Activated B cell treated with CpG ODN at 0.5 μM for 24 hours (primary cell): ENCODE measurements around the gene ZSWIM5. TPM values are rescaled to one million over a fixed set of nuclear protein-coding genes. Genes with fewer than 3 reads are reported as not detected.
"Not testable (repeated sequence)": the region's sequence is repeated elsewhere in the genome, so short reads cannot be mapped to it uniquely, and the experiment has no call there.

Source experiments
- ATAC-seq: fragments of 200-7000 bp; cut with Tn5 transposase; one replicate; pipeline ENCODE4 v1.10.0; 2021; ENCODE audit warnings: low read depth, mild to moderate bottlenecking, moderate library complexity
- CTCF ChIA-PET: fragments of 350-600 bp; sonication (Branson Sonifier 250); formaldehyde crosslinking; loops from one replicate; lab custom pipeline; 2021; ENCODE audit warnings: antibody characterized with exemption; lab: Charles Lee
- POLR2A ChIA-PET: fragments of 350-600 bp; sonication (Branson Sonifier 250); formaldehyde crosslinking; loops from one replicate; lab custom pipeline; 2021; ENCODE audit warnings: antibody characterized with exemption; lab: Charles Lee
- DNase-seq: peaks from one replicate; pipeline ENCODE4 v3.0.0; 2022
- H3K27ac Mint-ChIP-seq: one replicate; pipeline ENCODE4 v1.8.0; 2020; ENCODE audit warnings: mixed read lengths
- H3K27me3 Mint-ChIP-seq: one replicate; pipeline ENCODE4 v1.8.0; 2021; ENCODE audit warnings: mixed read lengths
- H3K36me3 Mint-ChIP-seq: one replicate; pipeline ENCODE4 v1.8.0; 2021; ENCODE audit warnings: low read depth, mixed read lengths
- H3K4me1 Mint-ChIP-seq: one replicate; pipeline ENCODE4 v1.8.0; 2021; ENCODE audit warnings: mixed read lengths
- H3K4me3 Mint-ChIP-seq: one replicate; pipeline ENCODE4 v1.8.0; 2020; ENCODE audit warnings: mild to moderate bottlenecking, mixed read lengths
- H3K9me3 Mint-ChIP-seq: one replicate; pipeline ENCODE4 v1.8.0; 2020; ENCODE audit warnings: mixed read lengths
- intact Hi-C: fragments of 100-400 bp; cut with micrococcal nuclease; formaldehyde crosslinking; loops from one replicate; pipeline ENCODE4 v1.15.1; 2024
- total RNA-seq: library from RNA; stranded (reverse); gene quantifications from 2 replicates; pipeline ENCODE4 v1.2.3, GENCODE V29; 2022
- TF ChIP-seq, protein P1 (sequence below): fragments of 200-600 bp; IDR thresholded peaks from one replicate; pipeline ENCODE4 v1.8.0; 2022; ENCODE audit warnings: antibody characterized with exemption, mild to moderate bottlenecking

ZSWIM5 gene
- total RNA-seq, 1 donor from 2014 or later = 1.6 TPM

DNA sequence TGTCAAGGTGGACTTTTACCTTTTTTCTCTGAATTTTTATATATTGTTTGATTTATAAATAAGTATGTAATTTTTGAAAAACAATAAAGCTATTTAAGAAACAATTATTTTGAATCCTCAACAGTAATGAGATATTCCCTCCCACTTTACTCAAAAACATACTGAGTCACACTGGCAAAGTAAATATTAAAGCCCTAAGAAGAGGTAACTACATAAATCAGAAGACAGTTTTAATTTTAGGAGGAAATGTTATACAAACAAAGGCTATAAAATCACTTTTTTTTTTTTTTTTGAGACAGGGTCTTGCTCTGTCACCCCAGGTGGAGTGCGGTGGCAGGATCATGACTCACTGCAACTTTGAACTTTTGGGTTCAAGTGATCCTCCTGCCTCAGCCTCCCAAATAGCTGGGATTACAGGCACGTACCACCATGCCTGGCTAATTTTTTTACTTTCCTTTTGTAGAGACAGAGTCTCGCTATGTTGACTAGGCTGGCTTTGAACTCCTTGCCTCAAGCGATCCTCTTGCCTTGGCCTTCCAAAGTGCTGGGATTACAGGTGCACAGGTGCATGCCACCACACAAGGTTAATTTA, 36.2 kb downstream of the ZSWIM5 start:
- Mint-ChIP-seq H3K36me3 (no peaks in the 10 kb centered on the region), H3K27ac (no peak overlapping the region), H3K4me3 (no peak overlapping the region), H3K9me3 (no peaks in the 10 kb centered on the region), H3K27me3 (peaks cover 1% of the 10 kb centered on the region), H3K4me1 (no peaks in the 10 kb centered on the region)
- ATAC-seq (no peak), DNase-seq (no peak)
- POLR2A ChIA-PET = no interaction called here
- intact Hi-C loops = no loop called here
- CTCF ChIA-PET = no interaction called here
- TF ChIP-seq, protein P1, sequence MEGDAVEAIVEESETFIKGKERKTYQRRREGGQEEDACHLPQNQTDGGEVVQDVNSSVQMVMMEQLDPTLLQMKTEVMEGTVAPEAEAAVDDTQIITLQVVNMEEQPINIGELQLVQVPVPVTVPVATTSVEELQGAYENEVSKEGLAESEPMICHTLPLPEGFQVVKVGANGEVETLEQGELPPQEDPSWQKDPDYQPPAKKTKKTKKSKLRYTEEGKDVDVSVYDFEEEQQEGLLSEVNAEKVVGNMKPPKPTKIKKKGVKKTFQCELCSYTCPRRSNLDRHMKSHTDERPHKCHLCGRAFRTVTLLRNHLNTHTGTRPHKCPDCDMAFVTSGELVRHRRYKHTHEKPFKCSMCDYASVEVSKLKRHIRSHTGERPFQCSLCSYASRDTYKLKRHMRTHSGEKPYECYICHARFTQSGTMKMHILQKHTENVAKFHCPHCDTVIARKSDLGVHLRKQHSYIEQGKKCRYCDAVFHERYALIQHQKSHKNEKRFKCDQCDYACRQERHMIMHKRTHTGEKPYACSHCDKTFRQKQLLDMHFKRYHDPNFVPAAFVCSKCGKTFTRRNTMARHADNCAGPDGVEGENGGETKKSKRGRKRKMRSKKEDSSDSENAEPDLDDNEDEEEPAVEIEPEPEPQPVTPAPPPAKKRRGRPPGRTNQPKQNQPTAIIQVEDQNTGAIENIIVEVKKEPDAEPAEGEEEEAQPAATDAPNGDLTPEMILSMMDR = no peak

DNA sequence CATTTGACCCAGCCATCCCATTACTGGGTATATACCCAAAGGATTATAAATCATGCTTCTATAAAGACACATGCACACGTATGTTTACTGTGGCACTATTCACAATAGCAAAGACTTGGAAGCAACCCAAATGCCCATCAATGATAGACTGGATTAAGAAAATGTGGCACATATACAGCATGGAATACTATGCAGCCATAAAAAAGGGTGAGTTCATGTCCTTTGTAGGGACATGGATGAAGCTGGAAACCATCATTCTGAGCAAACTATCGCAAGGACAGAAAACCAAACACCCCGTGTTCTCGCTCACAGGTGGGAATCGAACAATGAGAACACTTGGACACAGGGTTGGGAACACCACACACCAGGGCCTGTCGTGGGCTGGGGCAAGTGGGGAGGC, 38.5 kb downstream of the ZSWIM5 start:
- H3K4me1 Mint-ChIP-seq, H3K27ac Mint-ChIP-seq, H3K4me3 Mint-ChIP-seq, H3K36me3 Mint-ChIP-seq, ATAC-seq, DNase-seq, H3K9me3 Mint-ChIP-seq, POLR2A ChIA-PET, intact Hi-C loops, CTCF ChIA-PET: not testable (repeated sequence)
- peaks cover 12% of the 10 kb centered on the region for H3K27me3 Mint-ChIP-seq

DNA sequence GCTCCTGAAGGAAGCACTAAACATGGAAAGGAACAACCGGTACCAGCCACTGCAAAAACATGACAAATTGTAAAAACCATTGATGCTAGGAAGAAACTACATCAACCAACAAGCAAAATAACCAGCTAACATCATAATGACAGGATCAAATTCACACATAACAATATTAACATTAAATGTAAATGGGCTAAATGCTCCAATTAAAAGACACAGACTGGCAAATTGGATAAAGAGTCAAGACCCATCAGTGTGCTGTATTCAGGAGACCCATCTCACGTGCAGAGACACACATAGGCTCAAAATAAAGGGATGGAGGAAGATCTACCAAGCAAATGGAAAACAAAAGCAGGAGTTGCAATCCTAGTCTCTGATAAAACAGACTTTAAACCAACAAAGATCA, 42.1 kb downstream of the ZSWIM5 start:
- H3K36me3 Mint-ChIP-seq, intact Hi-C loops: not testable (repeated sequence)

DNA sequence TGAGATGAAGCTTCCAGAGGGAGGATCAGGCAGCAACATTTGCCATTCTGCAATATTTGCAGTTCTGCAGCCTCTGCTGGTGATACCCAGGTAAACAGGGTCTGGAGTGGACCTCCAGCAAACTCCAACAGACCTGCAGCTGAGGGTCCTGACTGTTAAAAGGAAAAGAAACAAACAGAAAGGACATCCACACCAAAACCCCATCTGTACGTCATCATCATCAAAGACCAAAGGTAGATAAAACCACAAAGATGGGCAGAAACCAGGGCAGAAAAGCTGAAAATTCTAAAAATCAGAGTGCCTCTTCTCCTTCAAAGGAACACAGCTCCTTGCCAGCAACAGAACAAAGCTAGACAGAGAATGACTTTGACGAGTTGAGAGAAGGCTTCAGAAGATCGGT, 43.3 kb downstream of the ZSWIM5 start:
- DNase-seq, H3K27ac Mint-ChIP-seq, ATAC-seq, H3K9me3 Mint-ChIP-seq, H3K4me1 Mint-ChIP-seq, intact Hi-C loops, CTCF ChIA-PET, H3K36me3 Mint-ChIP-seq, H3K4me3 Mint-ChIP-seq, POLR2A ChIA-PET: not testable (repeated sequence)
- H3K27me3 Mint-ChIP-seq = peaks cover 21% of the 10 kb centered on the region

More for the DNA sequence above, 42.1 kb downstream of the ZSWIM5 start:
- H3K4me1 Mint-ChIP-seq, DNase-seq, ATAC-seq, H3K4me3 Mint-ChIP-seq, POLR2A ChIA-PET, H3K9me3 Mint-ChIP-seq, CTCF ChIA-PET, H3K27ac Mint-ChIP-seq: not testable (repeated sequence)
- peaks cover 21% of the 10 kb centered on the region for H3K27me3 Mint-ChIP-seq

DNA sequence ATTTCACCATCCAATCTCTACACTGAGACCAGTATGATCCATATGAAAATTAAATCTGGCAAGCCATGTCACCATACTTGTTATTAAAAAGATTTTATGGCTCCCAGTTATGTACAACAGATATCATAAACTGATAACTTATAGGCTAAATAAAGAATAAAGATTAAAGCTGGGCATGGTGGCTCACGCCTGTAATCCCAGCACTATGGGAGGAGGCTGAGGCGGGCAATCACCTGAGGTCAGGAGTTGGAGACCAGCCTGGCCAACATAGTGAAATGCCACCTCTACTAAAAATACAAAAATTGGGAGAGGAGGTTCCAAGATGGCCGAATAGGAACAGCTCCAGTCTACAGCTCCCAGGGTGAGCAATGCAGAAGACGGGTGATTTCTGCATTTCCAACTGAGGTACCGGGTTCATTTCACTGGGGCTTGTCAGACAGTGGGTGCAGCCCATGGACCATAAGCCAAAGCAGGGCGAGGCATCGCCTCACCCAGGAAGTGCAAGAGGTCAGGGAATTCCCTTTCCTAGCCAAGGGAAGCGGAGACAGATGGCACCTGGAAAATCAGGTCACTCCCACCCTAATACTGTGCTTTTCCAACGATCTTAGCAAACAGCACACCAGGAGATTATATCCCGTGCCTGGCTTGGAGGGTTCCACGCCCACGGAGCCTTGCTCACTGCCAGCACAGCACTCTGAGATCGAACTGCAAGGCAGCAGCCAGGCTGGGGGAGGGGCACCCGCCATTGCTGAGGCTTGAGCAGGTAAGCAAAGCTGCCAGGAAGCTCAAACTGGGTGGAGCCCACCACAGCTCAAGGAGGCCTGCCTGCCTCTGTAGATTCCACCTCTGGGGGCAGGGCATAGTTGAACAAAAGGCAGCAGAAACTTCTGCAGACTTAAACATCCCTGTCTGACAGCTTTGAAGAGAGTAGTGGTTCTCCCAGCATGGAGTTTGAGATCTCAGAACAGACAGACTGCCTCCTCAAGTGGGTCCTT, 44.1 kb downstream of the ZSWIM5 start:
- H3K27me3 Mint-ChIP-seq = peaks cover 21% of the 10 kb centered on the region
- H3K4me1 Mint-ChIP-seq, DNase-seq, H3K9me3 Mint-ChIP-seq, H3K4me3 Mint-ChIP-seq, intact Hi-C loops, POLR2A ChIA-PET, H3K27ac Mint-ChIP-seq, CTCF ChIA-PET, ATAC-seq, H3K36me3 Mint-ChIP-seq: not testable (repeated sequence)

DNA sequence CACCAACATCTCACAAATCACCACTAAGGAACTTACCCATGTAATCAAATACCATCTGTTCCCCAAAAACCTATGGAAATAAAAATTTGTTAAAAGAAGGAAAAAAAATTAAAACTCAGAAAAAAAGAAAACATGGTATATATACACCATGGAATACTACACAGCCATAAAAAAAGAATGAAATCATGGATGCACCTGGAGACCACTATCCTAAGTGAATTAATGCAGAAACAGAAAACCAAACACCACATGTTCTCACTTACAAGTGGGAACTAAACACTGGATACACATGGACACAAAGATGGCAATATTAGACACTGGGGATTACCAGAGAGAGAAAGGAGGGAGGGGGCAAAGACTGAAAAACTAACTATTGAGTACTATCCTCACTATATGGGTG, 50.4 kb downstream of the ZSWIM5 start:
- CTCF ChIA-PET = no interaction called here
- Mint-ChIP-seq H3K4me3 (no peak overlapping the region), H3K27me3 (peaks cover 22% of the 10 kb centered on the region), H3K4me1 (no peaks in the 10 kb centered on the region), H3K27ac (no peak overlapping the region), H3K9me3 (peaks cover 6% of the 10 kb centered on the region), H3K36me3 (no peaks in the 10 kb centered on the region)
- POLR2A ChIA-PET = no interaction called here
- TF ChIP-seq, protein P1 = no peak
- ATAC-seq (no peak), DNase-seq (no peak)
- intact Hi-C loops = no loop called here

DNA sequence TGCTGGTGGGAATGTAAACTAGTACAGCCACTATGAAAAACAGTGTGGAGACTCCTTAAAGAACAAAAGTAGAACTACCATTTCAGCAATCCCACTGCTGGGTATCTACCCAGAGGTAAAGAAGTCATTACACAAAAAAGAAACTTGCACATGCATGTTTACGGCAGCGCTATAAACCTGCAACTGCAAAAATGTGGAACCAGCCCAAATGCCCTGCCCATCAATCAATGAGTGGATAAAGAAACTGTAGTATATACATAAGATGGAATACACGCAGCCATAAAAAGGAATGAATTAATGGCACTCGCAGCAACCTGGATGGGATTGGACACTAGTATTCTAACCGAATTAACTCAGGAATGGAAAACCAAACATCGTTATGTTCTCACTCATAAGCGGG, 51.0 kb downstream of the ZSWIM5 start:
- DNase-seq (no peak), ATAC-seq (no peak)
- Mint-ChIP-seq H3K9me3 (peaks cover 6% of the 10 kb centered on the region), H3K4me3 (no peak overlapping the region), H3K27me3 (peaks cover 22% of the 10 kb centered on the region), H3K27ac (no peak overlapping the region), H3K4me1 (no peaks in the 10 kb centered on the region), H3K36me3 (no peaks in the 10 kb centered on the region)
- CTCF ChIA-PET = no interaction called here
- POLR2A ChIA-PET = no interaction called here
- TF ChIP-seq, protein P1 = no peak
- intact Hi-C loops = no loop called here
